Cardiac fibroblast (primary cell): Measurements from ENCODE around the gene SLC10A4.
"Not testable (repeated sequence)": the region's sequence is repeated elsewhere in the genome, so short reads cannot be mapped to it uniquely, and the experiment has no call there.

ENCODE experiments used
- DNase-seq, 2 donors: peaks; one replicate each; pipeline versions ENCODE4 v3.0.0 to v3.0.0-alpha.2; 2010; ENCODE audit warnings: low read depth in 2 of 2
- H3K4me3 ChIP-seq, 2 donors: replicated peaks in 1 of 2; 1 replicate in 1 of 2; 2 replicates in 1 of 2; pipeline ENCODE4 v1.5.1; 2011; ENCODE audit warnings: low read depth in 2 of 2, low read length in 2 of 2, mild to moderate bottlenecking in 2 of 2, moderate library complexity in 1 of 2
- CTCF ChIP-seq: IDR thresholded peaks from one replicate; pipeline ENCODE4 v1.5.1; 2011; ENCODE audit warnings: low read depth, mild to moderate bottlenecking, low read length, inconsistent platforms

Gene SLC10A4

GRCh38 chr4:48450740-48451139 is 32.4 kb upstream of the SLC10A4 start:
- TF ChIP-seq CTCF = no peak
- DNase-seq = no peak
- H3K4me3 ChIP-seq = no peak overlapping the region

DNA sequence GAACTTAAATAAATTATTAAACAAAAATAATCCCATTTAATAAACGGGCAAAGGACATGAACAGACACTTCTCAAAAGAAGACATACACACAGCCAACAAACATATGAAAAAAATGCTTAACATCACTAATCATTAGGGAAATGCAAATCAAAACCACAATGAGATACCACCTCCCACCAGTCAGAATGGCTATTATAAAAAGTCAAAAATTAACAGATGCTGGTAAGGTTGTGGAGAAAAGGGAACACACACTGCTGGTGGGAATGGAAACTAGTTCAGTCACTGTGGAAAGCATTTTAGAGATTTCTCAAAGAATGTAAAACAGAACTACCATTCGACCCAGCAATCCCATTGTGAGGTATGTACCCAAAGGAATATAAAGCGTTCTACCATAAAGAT is 31.5 kb upstream of the SLC10A4 start:
- H3K4me3 ChIP-seq, DNase-seq: not testable (repeated sequence)

DNA sequence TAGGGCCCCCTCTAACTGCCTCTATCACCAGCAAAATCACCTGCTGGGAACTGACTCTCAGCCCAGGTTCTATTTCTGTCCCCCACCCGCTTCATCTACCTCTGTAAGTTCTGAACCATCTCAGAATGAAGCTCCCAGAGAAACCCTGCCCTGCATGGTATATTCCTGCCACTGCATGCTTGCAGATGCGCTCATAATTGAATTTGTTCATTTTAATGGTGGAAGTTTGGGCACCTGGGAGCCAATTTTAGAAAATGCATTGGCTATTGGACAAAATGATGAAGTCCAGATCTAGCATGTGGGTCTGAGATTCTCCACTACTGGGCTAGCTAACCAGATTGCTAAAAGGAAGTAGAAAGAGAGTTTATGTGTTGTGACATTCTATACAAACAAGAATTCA is 28.6 kb upstream of the SLC10A4 start:
- TF ChIP-seq CTCF = no peak
- DNase-seq = no peak
- no peak overlapping the region for H3K4me3 ChIP-seq

DNA sequence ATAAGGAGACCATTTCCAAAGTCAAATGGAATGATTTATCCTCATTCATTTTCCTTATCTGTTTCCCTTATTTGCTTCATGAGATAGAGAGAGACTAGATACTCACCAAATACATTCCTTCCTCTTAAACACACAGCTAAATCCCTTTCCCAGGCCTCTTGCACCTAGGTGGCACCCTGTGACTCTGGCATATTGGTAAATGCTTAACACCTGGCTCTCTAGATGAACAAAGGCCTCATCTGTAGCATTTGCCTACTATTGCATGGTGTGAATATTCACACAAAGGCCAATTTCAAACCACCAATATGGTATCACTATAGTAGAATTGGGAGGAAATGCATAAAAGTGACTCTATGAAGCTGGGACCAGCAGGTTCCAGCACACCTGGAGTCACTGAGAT is 22.1 kb upstream of the SLC10A4 start:
- H3K4me3 ChIP-seq = no peak overlapping the region
- no peak for DNase-seq
- no peak for TF ChIP-seq CTCF

DNA sequence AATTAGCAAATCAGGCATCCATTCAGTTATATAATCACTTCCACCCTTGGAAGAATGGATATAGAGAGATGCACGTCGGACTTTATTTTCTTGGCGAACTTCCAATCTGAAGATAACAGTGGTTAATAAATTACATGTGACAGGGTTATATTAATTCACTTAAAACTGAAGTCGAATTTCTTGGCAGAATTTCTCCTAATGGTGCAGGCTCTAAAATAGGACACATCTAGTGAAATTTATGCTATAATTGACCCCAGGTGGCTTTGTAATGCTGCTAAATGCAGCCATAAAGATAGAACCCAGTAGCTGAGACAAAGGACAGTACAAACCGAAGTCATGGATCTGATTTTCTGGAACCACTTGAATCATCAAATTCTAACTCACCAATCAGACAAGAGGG is 20.8 kb upstream of the SLC10A4 start:
- no peak for TF ChIP-seq CTCF
- no peak for DNase-seq
- H3K4me3 ChIP-seq = no peak overlapping the region

- no peak for TF ChIP-seq CTCF
- DNase-seq = no peak
- no peak overlapping the region for H3K4me3 ChIP-seq
Measured at GRCh38 chr4:48467442-48467841, 15.7 kb upstream of the SLC10A4 start.

- TF ChIP-seq CTCF = no peak
- DNase-seq = no peak
- H3K4me3 ChIP-seq = no peak overlapping the region
Measured at GRCh38 chr4:48467891-48468290, 15.3 kb upstream of the SLC10A4 start.
